NCI-H1417 treated with DMSO at 0.1 percent for 48 hours (cell line): ENCODE results near the gene UBE2H.
"Not testable (repeated sequence)": the region's sequence is repeated elsewhere in the genome, so short reads cannot be mapped to it uniquely, and the experiment has no call there.

Source experiments
- DNase-seq: peaks from one replicate; lab custom pipeline; 2025; lab: John Stamatoyannopoulos, UW

UBE2H gene

DNA sequence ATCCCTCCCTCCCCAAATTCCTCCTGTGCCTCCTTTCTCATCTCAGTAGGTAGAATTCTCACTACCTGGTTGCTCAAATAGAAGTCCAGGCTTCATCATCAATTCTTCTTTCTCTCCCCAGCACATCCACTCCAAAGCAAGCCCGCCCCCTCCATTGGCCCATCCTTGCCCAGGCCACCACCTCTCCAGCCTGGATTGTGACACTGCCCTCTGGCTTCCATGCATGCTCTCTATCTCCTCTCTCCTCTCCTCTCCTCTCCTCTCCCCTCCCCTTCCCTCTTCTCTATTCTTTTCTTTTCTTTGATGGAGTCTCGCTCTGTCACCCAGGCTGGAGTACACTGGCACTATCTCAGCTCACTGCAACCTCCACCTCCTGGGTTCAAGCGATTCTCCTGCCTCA is 144.9 kb downstream of the UBE2H start:
- no peak for DNase-seq

DNA sequence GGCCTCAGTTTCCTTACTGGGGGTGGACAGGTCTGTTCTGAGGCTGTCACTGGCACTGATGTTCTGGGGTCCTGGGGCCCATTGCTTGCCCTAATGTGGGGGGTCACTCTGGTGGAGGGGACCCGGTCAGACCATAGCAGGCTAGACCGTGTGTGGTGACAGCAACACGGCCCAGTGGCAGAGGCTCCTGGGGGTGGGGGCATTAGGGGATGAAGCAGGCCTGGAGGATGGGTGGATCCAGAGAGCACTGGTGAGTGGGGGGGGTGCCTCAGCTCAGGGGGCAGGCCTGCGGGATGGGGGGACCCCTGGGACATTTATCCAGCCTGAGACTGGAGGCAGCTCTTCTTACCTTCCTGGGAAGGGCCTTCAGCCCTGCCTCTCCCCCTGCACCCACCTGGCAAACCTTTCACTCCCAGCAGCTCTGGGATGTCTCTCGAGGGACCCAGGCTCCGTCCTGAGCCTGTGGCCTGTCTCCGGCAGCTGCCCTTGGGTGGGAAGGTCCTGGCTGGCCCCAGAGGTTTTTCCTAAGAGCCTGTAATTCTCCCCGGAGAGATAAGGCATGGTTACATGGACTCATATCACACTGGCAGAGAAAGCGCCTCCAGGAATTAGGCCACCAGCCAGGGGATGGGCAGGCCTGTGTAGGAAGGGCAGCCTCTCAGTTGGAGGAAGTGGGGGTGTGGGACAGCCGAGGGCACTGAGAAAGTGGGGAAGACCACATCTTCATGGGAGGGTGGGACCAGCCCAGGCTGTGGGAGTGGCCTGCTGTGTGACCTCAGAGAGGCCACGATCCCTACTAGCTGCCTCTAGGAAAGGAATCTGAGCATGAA is 147.7 kb downstream of the UBE2H start:
- DNase-seq: no peak

DNA sequence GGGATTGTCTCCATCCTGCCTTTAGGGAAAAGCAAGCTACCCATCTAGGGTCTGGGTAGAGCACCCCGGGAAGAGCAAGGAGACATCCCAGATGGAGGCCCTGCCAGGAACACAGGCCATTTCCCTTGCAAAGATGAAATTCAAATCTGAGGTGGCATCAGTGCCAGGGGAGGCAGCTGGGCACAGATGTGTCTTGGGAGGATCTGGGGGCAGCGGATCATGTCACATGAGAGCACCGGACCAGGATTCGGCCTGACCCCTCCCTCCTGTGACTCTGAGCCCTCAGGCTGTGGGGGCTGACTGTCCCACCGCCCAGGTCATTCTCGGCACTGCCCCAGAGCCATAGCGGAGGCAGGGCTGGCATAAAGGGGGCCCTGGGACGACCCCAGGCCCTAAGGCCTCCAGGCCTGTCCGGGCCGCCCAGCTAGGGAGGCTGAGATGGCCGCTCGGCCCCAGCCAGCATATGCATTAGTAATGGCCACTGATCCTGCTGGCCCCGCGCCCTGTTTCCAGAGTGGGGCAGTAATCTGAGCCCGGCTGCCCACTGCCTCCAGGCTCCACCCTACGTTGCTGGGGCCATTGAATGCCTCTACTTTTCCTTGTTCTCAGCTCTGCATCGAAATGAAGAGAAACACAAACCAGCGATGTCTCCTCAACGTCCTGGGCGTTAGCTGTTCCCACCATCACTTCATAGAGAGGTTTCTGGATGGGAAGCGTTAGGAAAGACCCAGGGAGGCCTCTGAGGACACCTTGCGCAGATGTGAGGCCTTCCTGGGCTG is 148.5 kb downstream of the UBE2H start:
- DNase-seq: no peak

DNA sequence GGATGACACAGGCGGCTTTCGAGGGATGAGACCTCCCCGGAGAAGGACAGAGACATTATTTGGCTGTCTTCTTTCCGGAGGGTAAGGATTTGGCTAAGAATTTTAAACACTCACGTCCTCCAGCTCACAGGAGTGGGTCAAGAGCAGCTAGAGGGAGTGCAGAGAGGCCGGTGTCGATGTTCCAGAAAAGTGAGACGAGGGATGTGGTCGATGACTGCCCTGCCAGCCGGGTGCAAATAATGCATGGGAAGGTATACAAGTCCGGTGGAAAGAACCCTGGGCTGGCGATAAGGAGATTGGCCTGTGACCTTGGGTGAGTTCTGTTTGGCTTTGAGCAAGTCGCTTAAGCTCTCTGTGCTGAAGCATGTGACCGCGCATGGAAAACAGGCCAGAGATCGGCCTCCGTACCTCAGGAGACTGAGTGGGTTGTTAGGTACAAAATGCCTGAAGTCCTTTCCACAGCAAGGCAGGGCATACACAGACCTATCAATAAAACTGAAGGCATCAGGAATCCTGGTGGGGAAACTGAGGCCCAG is 149.1 kb downstream of the UBE2H start:
- no peak for DNase-seq

DNA sequence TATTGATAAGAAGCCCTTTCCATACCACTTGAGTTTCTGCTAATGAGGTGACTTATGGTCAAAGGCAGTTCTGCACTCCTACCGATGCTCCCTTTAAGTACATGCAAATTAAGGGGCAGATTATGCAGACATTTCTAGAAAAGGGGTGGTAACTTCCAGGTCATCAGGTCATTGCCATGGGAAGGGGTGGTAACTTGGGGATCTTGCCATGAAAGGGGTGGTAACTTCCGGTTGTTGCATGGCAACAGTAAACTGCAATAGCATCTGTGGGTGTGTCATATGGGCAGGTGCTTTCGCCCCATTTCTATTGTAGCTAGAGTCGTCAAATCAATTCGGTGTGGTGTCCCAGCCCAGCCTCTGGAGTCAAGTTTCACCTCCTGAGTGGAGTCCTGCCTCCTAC is 150.9 kb downstream of the UBE2H start:
- DNase-seq: no peak

DNA sequence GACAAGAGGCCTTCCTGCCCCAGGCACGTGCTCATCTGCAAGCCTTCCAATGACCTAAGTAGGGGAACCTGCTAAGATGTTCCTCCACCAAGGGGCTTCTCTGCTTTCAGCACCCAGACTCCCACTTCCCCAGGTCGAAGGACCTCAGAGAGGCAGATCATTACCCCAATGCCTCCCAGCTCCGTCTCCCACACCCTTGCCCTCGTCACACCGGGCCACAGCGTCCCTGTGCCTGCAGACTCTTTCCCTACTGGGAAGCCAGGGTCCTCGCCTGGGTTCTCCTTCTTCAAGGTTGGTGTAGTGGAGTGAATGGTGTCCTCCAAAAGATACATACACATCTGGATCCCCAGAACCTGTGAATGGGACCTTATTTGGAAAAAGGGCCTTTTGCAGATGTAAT is 151.9 kb downstream of the UBE2H start:
- DNase-seq: no peak

DNA sequence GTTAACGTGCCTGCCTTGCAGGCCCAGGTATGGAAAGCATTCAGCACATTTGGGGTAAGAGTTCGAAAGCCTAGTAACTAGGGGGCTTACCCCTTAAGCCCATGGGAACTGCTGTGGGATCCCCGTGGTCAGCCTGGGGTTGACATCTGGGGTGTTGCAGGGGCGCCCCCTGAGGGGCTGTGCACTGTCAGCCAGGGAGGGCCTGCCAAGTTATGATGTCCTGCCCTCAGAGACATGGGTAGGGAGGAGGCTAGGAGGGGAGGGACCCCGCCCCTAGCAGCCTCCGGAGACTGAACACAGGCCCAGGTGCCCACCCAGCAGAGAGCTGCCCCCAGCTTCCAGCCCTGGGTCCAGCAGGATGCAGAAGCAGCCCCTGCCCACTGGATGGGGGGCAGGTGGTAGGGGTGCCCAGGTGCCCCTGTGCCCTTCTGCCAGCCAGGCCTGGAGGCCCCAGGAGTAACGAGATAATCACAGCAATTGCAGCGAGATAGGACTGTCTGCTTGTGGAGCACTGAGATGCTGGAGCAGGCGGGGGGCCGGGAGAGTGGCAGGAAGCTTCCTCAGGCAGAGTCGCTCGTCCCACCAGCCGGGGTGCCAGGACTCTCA is 153.3 kb downstream of the UBE2H start:
- no peak for DNase-seq

DNA sequence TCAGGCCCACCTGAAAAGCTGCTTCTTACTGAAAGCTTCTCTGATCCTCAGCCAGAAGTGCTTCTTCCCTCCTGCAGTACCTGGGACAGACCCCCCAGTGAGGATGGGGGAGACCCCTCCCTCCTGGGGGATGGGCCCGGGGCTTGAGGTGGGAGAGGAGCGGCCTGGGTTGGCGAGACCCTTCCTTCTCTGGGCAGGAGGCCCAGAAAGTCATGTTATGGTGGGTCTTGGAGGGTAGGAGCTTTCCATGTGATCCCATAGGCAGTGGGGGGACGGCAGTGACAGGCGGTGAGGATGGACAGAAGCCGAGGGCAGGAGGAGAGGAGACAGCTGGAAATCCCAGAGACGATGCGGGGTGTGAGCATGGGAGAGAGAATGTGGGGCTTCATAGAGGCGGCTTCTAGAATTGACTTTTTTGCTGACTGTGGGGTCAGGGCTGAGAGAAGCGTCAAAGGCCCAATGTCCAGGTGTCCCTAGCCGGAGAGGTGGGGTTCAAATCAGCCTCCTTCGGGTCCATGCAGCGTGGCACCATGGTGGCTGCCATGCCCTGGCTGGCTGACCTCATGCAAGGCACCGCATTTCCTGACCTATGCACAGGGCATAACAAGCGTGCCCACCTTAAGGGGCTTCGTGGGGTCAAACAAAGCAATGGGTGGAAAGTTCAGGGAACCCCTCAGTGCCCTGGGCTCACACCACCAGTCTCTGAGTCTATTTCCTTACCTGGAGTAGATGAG is 154.0 kb downstream of the UBE2H start:
- DNase-seq: no peak

DNA sequence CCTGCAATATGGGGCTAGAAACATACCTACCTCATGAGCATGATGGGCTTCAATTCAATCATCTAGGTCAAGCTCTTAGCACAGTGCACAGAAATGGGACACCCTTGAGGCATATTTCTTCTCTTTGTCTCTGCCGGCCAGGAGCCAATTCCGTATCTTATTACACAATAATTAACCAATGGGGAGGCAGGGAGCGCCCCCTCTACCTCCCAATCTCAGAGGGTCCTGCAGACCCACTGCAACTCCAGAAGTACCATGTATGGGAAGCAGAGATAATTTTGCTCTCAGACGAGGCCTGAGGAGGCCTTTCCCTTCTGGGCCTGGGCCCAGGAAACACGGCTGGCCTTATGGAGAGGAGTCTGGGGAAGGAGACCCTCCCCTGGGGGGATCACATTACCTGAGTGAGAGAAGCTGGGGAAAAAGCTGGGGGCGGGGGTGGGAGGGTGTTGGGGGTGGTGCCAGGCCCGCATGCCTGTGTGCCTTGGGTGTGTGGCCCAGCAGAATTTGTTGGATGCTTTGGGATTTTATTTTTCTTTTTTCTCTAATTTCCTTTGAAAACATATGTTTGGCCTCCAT is 155.5 kb downstream of the UBE2H start:
- no peak for DNase-seq

DNA sequence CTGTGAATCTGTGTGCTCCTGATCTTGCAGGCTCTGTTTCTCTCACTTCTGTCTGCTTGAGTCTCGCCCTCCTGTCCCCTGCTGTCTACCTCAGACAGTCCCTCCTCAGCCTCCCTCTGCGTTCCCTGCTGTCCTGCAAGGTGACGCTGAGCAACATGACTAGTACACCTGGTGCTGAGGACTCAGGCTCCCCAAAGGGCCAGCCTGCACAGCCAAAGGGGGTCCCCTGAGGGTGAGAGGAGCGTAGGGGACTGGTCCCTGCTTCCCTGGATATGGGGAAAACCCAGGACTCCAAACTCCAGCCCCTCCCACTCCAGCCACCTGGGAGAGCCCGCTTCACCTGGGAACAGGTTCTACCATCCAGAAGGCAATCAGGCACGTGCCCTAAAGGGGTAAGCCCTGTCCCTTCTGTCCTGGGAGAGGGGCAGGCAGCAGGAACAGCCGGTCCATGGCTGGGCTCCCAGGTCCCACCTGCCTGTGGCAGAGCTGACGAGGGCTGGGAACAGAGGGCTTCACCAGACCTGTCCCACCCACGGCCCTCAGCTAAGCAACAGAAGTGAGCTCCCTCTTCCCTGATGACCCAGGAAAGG is 156.5 kb downstream of the UBE2H start:
- no peak for DNase-seq

DNA sequence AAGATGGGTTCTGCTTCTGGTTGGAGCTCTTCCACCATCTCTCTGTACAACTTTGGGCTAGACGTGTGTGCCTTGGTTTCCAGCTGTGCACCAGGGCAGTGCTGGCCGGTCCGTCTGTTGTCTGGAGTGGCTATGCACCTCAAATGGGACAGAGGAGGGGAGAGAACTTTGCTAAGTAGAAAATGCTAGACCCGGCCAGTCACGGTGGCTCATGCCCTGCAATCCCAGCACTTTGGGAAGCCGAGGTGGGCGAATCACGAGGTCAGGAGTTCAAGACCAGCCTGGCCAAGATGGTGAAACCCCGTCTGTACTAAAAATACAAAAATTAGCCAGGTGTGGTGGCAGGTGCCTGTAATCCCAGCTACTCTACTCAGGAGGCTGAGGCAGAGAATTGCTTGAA is 158.3 kb downstream of the UBE2H start:
- not testable (repeated sequence) for DNase-seq

DNA sequence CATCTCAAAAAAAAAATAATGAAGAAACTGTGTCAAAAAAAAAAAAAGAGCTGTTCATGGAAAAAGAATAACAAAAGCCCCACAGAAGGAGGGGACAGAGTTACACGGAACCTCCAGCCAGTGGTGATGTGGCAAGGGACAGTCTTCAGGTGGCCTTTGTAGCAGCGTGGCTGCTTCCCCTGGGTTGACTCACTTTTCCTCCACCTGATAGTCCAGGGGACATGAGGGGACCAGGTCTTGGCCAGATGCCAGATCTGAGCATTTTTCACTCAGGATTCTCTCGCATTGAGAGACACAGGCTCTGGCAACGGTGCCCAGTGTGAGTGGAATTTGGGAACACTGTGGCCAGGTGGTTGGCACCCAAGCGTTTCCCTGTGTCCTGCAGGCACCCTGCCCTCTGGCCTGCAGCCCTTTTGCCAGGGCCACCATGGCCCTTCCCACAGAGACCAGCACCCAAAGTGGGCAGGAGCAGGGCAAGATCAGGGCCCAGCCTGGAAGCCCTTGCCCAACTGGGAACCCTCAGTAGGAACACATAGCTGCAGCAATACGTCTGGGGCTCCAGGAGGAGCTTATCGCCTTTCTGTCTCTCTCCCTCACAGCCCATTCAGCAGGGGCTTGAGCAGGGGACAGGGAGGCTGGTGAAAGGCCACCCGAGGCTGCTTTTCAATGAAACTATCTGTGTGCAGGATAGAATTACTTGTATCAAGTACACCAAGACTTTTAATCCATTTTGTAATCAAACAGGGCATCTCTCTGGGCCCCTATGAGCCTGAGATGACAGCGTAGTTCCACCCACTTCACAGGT is 159.1 kb downstream of the UBE2H start:
- DNase-seq: no peak

DNA sequence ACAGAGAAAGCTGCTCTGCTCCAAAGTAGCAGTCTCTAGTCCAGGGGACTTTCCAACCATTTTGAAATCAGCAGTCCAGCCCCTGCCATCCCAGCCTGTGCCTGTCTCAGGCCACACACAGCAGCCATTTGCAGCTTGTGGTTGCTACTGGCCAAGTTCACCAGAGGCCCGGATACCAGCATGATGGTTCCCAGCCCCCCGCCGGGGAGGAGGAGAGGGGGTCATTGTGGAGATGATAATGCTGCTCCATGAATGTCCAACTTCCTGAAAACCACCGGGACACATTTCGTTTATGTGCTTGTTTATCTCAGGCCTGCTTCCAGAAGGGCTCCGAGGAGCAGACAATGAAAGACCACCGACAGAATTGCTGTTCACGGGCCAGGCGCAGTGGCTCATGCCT is 160.0 kb downstream of the UBE2H start:
- no peak for DNase-seq

DNA sequence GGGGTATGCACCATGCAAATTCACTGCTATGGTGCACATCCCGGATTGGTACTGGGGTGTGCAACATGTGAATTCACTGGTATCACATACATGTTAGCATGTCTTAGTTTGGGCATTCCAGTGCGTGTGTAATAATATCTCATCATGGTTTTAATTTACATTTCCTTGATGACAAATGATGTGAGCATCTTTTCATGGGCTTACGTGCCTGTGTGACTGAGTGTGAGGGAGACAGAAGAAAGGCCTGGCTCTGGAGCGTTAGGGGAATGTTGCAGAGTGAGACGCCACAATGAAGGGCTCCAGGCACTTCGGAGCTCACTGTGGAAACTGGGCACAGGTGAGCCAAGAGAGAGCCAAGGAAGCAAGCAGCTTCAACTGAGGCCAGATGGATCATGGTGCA is 162.6 kb downstream of the UBE2H start:
- no peak for DNase-seq

DNA sequence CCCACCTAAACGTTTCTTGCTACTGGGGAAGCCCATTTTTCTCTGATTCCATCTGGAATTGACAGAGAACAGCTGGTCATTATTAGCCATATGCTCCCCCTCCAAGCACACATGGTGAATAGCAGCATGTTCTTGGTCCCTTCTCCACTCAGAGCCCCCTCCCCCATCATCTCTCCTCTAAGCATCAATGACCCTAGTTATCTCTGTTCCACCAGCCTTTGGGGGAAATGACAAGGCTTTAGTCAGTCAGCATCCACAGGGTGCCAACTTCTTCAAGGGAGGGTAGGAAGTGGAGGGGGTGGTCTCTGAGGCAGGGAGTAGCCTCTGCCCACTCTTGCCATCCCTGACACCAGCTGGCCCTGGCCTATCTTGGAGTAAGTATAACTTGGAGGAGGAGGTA is 163.1 kb downstream of the UBE2H start:
- no peak for DNase-seq

DNA sequence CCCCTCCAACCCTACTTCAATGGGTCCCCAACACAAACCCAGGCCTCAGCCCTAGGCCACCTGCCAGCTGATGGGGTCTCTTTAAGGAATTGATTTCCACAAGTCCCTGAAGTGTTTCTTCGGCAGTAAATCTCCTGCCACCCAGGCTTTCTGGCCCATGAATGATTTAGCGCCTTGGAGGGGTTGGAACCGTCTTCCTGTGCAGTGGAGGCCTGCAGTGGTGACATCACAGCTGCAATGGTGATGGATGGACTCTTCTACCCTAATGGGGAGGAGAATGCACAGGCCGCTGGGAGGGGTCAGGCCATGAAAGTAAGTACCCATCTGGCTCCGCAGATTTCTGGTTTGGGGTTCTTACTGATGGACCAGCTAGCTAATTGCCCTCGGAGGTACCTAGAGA is 163.8 kb downstream of the UBE2H start:
- DNase-seq: no peak

DNA sequence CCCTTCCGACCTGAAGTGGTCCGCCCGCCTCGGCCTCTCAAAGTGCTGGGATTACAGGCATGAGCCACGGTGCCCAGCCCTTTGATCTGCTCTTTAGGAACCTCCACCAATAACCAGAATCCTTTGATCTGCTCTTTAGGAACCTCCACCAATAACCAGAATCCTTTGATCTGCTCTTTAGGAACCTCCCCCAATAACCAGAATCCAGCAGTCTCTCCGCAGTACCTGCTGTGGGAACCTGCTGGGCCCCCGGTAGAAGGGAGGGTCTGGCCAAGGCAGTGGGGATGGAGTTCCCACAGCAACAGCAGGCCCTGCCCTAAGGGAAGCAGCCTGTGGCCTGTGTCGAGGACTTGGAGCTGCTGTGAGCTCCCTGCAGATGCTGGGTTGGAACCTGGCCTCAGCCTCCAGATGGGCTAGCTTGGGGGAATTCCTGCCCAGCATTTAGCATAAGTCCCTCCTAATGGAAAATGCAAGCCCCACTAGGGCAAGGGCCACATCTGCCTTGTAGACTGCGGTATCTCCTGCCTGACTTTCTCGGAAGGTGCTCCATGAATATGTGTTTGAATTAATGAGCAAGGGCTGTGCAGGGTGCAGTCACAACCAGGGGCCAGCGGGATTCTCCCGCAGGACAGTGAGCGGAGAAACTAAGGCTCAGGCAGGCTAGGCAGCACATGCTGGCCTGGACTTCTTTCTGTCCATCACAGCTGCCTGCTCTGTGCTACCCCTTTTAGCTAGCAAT is 165.8 kb downstream of the UBE2H start:
- DNase-seq: no peak

DNA sequence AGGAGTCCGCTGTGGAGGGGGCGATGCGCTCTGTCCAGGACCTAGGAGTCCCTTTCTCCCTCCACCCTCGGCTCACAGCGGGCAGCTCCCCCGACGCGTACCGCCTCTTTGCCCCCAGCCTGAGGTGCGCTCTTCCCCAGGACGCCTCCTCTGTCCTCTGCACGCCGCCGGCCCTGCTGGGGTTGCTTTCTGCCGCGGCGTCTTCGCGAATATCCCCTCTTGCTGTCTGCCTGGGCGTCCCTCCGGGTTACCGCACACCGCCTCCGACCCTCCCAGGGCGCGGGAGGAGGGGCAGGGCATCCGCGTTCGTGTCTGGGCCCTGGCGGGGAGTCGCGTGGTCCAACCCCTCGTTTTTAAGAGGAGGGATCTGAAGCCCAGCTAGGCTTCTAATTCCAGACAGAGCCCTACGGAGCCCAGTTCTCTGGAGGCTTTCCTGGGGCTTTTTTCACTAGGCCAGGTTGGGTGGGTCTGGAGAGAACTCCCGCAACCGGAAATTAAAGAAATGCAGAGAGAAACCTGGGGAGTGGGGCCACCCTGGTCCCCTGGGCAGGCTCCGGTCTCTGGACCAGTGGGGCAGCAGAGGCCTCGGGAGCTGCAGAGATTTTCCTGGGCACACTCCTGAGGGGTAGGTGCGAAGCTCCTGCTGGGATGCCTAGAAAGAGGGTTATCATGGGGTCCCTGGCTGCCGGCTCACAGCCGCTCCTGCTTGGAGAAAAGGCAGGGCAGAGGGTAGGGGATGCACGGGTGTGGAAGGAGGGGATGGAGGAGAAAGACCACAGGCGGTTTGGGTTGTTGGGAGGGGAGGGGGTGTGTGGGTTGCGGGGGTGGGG is 166.9 kb downstream of the UBE2H start:
- DNase-seq: no peak
